ENCODE data around the gene CFAP299.

The CFAP299 gene

GRCh38 chr4:80463509-80463908, 128.0 kb downstream of the CFAP299 start:
- H3K27me3 Mint-ChIP-seq = no peaks in the 10 kb centered on the region
- peaks cover 4% of the 10 kb centered on the region for H3K9me3 Mint-ChIP-seq (ENCODE audit: low read depth)
- H3K4me1 Mint-ChIP-seq (ENCODE audit: low read depth) = peaks cover 32% of the 10 kb centered on the region
- peak overlapping the region; percentile 54 for H3K27ac Mint-ChIP-seq
- H3K4me3 Mint-ChIP-seq = peak overlapping the region; percentile 78
- peaks cover 10% of the 10 kb centered on the region for H3K36me3 Mint-ChIP-seq

GRCh38 chr4:80465238-80465637, 129.7 kb downstream of the CFAP299 start:
- H3K27me3 Mint-ChIP-seq = no peaks in the 10 kb centered on the region
- no peak overlapping the region for H3K4me3 Mint-ChIP-seq
- H3K36me3 Mint-ChIP-seq = peaks cover 10% of the 10 kb centered on the region
- peaks cover 27% of the 10 kb centered on the region for H3K4me1 Mint-ChIP-seq (ENCODE audit: low read depth)
- H3K27ac Mint-ChIP-seq = no peak overlapping the region
- peaks cover 4% of the 10 kb centered on the region for H3K9me3 Mint-ChIP-seq (ENCODE audit: low read depth)

- H3K27ac Mint-ChIP-seq = no peak overlapping the region
These were observed 130.2 kb downstream of the CFAP299 start for GRCh38 chr4:80465736-80466135.

GRCh38 chr4:80466618-80467017, 131.1 kb downstream of the CFAP299 start:
- peaks cover 9% of the 10 kb centered on the region for H3K36me3 Mint-ChIP-seq
- H3K4me3 Mint-ChIP-seq = no peak overlapping the region
- peaks cover 4% of the 10 kb centered on the region for H3K9me3 Mint-ChIP-seq (ENCODE audit: low read depth)
- H3K27me3 Mint-ChIP-seq = no peaks in the 10 kb centered on the region
- H3K27ac Mint-ChIP-seq = no peak overlapping the region
- H3K4me1 Mint-ChIP-seq (ENCODE audit: low read depth) = peaks cover 19% of the 10 kb centered on the region

More at GRCh38 chr4:80465736-80466135, 130.2 kb downstream of the CFAP299 start:
- H3K4me3 Mint-ChIP-seq = no peak overlapping the region
- H3K27me3 Mint-ChIP-seq = no peaks in the 10 kb centered on the region
- peaks cover 10% of the 10 kb centered on the region for H3K36me3 Mint-ChIP-seq
- H3K9me3 Mint-ChIP-seq (ENCODE audit: low read depth) = peaks cover 4% of the 10 kb centered on the region
- peaks cover 23% of the 10 kb centered on the region for H3K4me1 Mint-ChIP-seq (ENCODE audit: low read depth)

GRCh38 chr4:80471756-80472155, 136.2 kb downstream of the CFAP299 start:
- peaks cover 13% of the 10 kb centered on the region for H3K4me1 Mint-ChIP-seq (ENCODE audit: low read depth)
- no peak overlapping the region for H3K27ac Mint-ChIP-seq
- H3K9me3 Mint-ChIP-seq (ENCODE audit: low read depth) = peaks cover 7% of the 10 kb centered on the region
- no peaks in the 10 kb centered on the region for H3K27me3 Mint-ChIP-seq
- no peaks in the 10 kb centered on the region for H3K36me3 Mint-ChIP-seq
- H3K4me3 Mint-ChIP-seq = no peak overlapping the region

- H3K27ac Mint-ChIP-seq = no peak overlapping the region
- peaks cover 12% of the 10 kb centered on the region for H3K9me3 Mint-ChIP-seq (ENCODE audit: low read depth)
- peaks cover 4% of the 10 kb centered on the region for H3K36me3 Mint-ChIP-seq
These were observed 139.7 kb downstream of the CFAP299 start for GRCh38 chr4:80475236-80475635.

GRCh38 chr4:80475798-80476197, 140.3 kb downstream of the CFAP299 start:
- Mint-ChIP-seq H3K27me3 (no peaks in the 10 kb centered on the region), H3K27ac (no peak overlapping the region), H3K36me3 (peaks cover 4% of the 10 kb centered on the region), H3K9me3 (ENCODE audit: low read depth) (peaks cover 12% of the 10 kb centered on the region), H3K4me3 (no peak overlapping the region), H3K4me1 (ENCODE audit: low read depth) (peaks cover 9% of the 10 kb centered on the region)

More at GRCh38 chr4:80475236-80475635, 139.7 kb downstream of the CFAP299 start:
- no peak overlapping the region for H3K4me3 Mint-ChIP-seq
- peaks cover 9% of the 10 kb centered on the region for H3K4me1 Mint-ChIP-seq (ENCODE audit: low read depth)
- H3K27me3 Mint-ChIP-seq = no peaks in the 10 kb centered on the region

- Mint-ChIP-seq H3K27me3 (no peaks in the 10 kb centered on the region), H3K27ac (no peak overlapping the region), H3K36me3 (peaks cover 8% of the 10 kb centered on the region), H3K4me3 (no peak overlapping the region), H3K4me1 (ENCODE audit: low read depth) (peaks cover 12% of the 10 kb centered on the region), H3K9me3 (ENCODE audit: low read depth) (peaks cover 7% of the 10 kb centered on the region)
These were observed 149.2 kb downstream of the CFAP299 start for GRCh38 chr4:80484712-80485111.

GRCh38 chr4:80486603-80487002, 151.1 kb downstream of the CFAP299 start:
- H3K36me3 Mint-ChIP-seq = peaks cover 12% of the 10 kb centered on the region
- no peaks in the 10 kb centered on the region for H3K27me3 Mint-ChIP-seq
- peaks cover 21% of the 10 kb centered on the region for H3K4me1 Mint-ChIP-seq (ENCODE audit: low read depth)
- H3K9me3 Mint-ChIP-seq (ENCODE audit: low read depth) = peaks cover 11% of the 10 kb centered on the region
- H3K4me3 Mint-ChIP-seq = no peak overlapping the region
- no peak overlapping the region for H3K27ac Mint-ChIP-seq

GRCh38 chr4:80489798-80490197, 154.3 kb downstream of the CFAP299 start:
- Mint-ChIP-seq H3K36me3 (peaks cover 19% of the 10 kb centered on the region), H3K27ac (no peak overlapping the region), H3K27me3 (no peaks in the 10 kb centered on the region), H3K9me3 (ENCODE audit: low read depth) (peaks cover 11% of the 10 kb centered on the region), H3K4me1 (ENCODE audit: low read depth) (peaks cover 48% of the 10 kb centered on the region), H3K4me3 (no peak overlapping the region)

- Mint-ChIP-seq H3K4me1 (ENCODE audit: low read depth) (peaks cover 59% of the 10 kb centered on the region), H3K36me3 (peaks cover 27% of the 10 kb centered on the region), H3K4me3 (peak overlapping the region; percentile 57), H3K27me3 (no peaks in the 10 kb centered on the region), H3K27ac (peak overlapping the region; percentile 74), H3K9me3 (ENCODE audit: low read depth) (peaks cover 25% of the 10 kb centered on the region)
These were observed 157.2 kb downstream of the CFAP299 start for GRCh38 chr4:80492761-80493160.

GRCh38 chr4:80495865-80496264, 160.3 kb downstream of the CFAP299 start:
- no peaks in the 10 kb centered on the region for H3K27me3 Mint-ChIP-seq

GRCh38 chr4:80498725-80499124, 163.2 kb downstream of the CFAP299 start:
- peaks cover 19% of the 10 kb centered on the region for H3K36me3 Mint-ChIP-seq
- no peaks in the 10 kb centered on the region for H3K27me3 Mint-ChIP-seq
- H3K27ac Mint-ChIP-seq = no peak overlapping the region
- H3K4me3 Mint-ChIP-seq = no peak overlapping the region
- H3K4me1 Mint-ChIP-seq (ENCODE audit: low read depth) = peaks cover 70% of the 10 kb centered on the region
- peaks cover 25% of the 10 kb centered on the region for H3K9me3 Mint-ChIP-seq (ENCODE audit: low read depth)

More at GRCh38 chr4:80495865-80496264, 160.3 kb downstream of the CFAP299 start:
- peaks cover 25% of the 10 kb centered on the region for H3K9me3 Mint-ChIP-seq (ENCODE audit: low read depth)
- H3K4me3 Mint-ChIP-seq = no peak overlapping the region
- no peak overlapping the region for H3K27ac Mint-ChIP-seq
- H3K36me3 Mint-ChIP-seq = peaks cover 22% of the 10 kb centered on the region
- peaks cover 72% of the 10 kb centered on the region for H3K4me1 Mint-ChIP-seq (ENCODE audit: low read depth)

- Mint-ChIP-seq H3K4me1 (ENCODE audit: low read depth) (peaks cover 64% of the 10 kb centered on the region), H3K4me3 (peak overlapping the region; percentile 46), H3K36me3 (peaks cover 17% of the 10 kb centered on the region), H3K27me3 (no peaks in the 10 kb centered on the region), H3K27ac (peak overlapping the region; percentile 82), H3K9me3 (ENCODE audit: low read depth) (peaks cover 29% of the 10 kb centered on the region)
These were observed 165.1 kb downstream of the CFAP299 start for GRCh38 chr4:80500613-80501012.

GRCh38 chr4:80507077-80507476, 171.5 kb downstream of the CFAP299 start:
- Mint-ChIP-seq H3K27me3 (no peaks in the 10 kb centered on the region), H3K27ac (peak overlapping the region; percentile 24), H3K4me3 (no peak overlapping the region), H3K36me3 (peaks cover 4% of the 10 kb centered on the region), H3K4me1 (ENCODE audit: low read depth) (peaks cover 53% of the 10 kb centered on the region), H3K9me3 (ENCODE audit: low read depth) (peaks cover 3% of the 10 kb centered on the region)

GRCh38 chr4:80507507-80507906, 172.0 kb downstream of the CFAP299 start:
- Mint-ChIP-seq H3K27me3 (no peaks in the 10 kb centered on the region), H3K4me3 (no peak overlapping the region), H3K36me3 (peaks cover 4% of the 10 kb centered on the region), H3K27ac (no peak overlapping the region), H3K4me1 (ENCODE audit: low read depth) (peaks cover 49% of the 10 kb centered on the region), H3K9me3 (ENCODE audit: low read depth) (peaks cover 3% of the 10 kb centered on the region)
